Measurements from ENCODE around the gene MKX.

GRCh38 chr10:27659786-27660185 lies 85.8 kb downstream of the MKX start:
- TF ChIP-seq, protein P1, sequence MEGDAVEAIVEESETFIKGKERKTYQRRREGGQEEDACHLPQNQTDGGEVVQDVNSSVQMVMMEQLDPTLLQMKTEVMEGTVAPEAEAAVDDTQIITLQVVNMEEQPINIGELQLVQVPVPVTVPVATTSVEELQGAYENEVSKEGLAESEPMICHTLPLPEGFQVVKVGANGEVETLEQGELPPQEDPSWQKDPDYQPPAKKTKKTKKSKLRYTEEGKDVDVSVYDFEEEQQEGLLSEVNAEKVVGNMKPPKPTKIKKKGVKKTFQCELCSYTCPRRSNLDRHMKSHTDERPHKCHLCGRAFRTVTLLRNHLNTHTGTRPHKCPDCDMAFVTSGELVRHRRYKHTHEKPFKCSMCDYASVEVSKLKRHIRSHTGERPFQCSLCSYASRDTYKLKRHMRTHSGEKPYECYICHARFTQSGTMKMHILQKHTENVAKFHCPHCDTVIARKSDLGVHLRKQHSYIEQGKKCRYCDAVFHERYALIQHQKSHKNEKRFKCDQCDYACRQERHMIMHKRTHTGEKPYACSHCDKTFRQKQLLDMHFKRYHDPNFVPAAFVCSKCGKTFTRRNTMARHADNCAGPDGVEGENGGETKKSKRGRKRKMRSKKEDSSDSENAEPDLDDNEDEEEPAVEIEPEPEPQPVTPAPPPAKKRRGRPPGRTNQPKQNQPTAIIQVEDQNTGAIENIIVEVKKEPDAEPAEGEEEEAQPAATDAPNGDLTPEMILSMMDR (IDR thresholded peaks at IDR 0.05 in 4 of 5, conservative IDR thresholded peaks at IDR 0.05 in 1 of 5) = no peak
- no peak for TF ChIP-seq POLR2A (IDR thresholded peaks at IDR 0.05)
